Activated CD4-positive, alpha-beta T cell treated with anti-CD3 and anti-CD28 coated beads for 1 hour (primary cell): ENCODE data around the gene FRMD7.

Source experiments
- DNase-seq: peaks from one replicate; pipeline ENCODE4 v3.0.0-alpha.2; 2020

FRMD7 gene

DNA sequence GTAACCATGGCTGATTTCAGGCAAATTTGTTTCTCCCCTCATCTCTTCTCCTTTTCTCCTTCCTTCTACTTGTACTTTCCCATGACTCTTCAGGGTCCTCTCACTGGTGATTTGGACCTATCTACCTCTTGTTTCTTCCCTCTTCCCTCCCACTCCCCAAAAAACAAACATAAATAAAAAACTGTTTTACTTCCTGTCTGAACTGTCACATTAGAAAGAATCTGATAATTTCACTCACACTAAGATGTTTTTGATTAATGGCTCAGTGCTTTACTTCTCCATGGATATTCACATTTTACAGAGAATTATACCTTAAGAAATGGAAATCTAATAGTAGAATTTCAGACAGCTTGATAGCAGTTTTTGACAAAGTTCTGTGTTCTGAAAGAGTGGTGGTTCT is 97.6 kb downstream of the FRMD7 start:
- no peak for DNase-seq
